Activated naive CD4-positive, alpha-beta T cell treated with anti-CD3 and anti-CD28 coated beads, Interleukin-2, amount 50 U/mL, for 72 hours (primary cell): ENCODE measurements around the gene DCAKD. TPM values are rescaled to one million over a fixed set of nuclear protein-coding genes. Genes with fewer than 3 reads are reported as not detected.
"Not testable (repeated sequence)": the region's sequence is repeated elsewhere in the genome, so short reads cannot be mapped to it uniquely, and the experiment has no call there.

ENCODE experiments used
- ATAC-seq, 2 donors: fragments of 150-1000 bp; cut with Tn5 transposase; 2 replicates each; pipeline ENCODE4 v1.10.0; 2021; ENCODE audit warnings: mild to moderate bottlenecking in 2 of 2, moderate library complexity in 2 of 2
- DNase-seq, 2 donors: peaks; one replicate each; pipeline ENCODE4 v3.0.0; 2021 to 2022; ENCODE audit warnings: low spot score in 2 of 2
- H3K27ac Mint-ChIP-seq, 2 donors: one replicate each; pipeline ENCODE4 v1.8.0; 2022; ENCODE audit warnings: mild to moderate bottlenecking in 2 of 2, mixed read lengths in 2 of 2
- H3K36me3 Mint-ChIP-seq, 2 donors: one replicate each; pipeline ENCODE4 v1.8.0; 2022; ENCODE audit warnings: mixed read lengths in 2 of 2
- H3K9me3 Mint-ChIP-seq, 2 donors: one replicate each; pipeline ENCODE4 v1.8.0; 2022; ENCODE audit warnings: mixed read lengths in 2 of 2
- total RNA-seq, 2 donors: library from RNA; stranded (reverse); gene quantifications; one replicate each; pipeline ENCODE4 v1.2.3, GENCODE V29; 2022

The DCAKD gene
- total RNA-seq, 2 donors from 2014 or later = 38.9 to 93.4 TPM

GRCh38 chr17:45081047-45081703 is 29.7 kb upstream of the DCAKD start:
- DNase-seq (no peak), ATAC-seq (no peak)
- Mint-ChIP-seq H3K36me3 (peaks cover 7 to 10% of the 10 kb centered on the region in 2 donors), H3K9me3 (no peaks in the 10 kb centered on the region), H3K27ac (peak overlapping the region in 1 of 2 donors; percentile 69)

GRCh38 chr17:45077643-45078042 is 26.2 kb upstream of the DCAKD start:
- DNase-seq (no peak), ATAC-seq (peak; percentile 30 to 78)
- Mint-ChIP-seq H3K27ac (peak overlapping the region in 1 of 2 donors; percentile 29), H3K36me3 (peaks cover 14 to 24% of the 10 kb centered on the region in 2 donors), H3K9me3 (no peaks in the 10 kb centered on the region)

- Mint-ChIP-seq H3K9me3 (no peaks in the 10 kb centered on the region), H3K27ac (peak overlapping the region in 1 of 2 donors; percentile 70), H3K36me3 (peaks cover 7 to 21% of the 10 kb centered on the region in 2 donors)
- DNase-seq = no peak
- ATAC-seq = no peak
Measured at GRCh38 chr17:45073414-45074070, 22.1 kb upstream of the DCAKD start.

- Mint-ChIP-seq H3K27ac (peak overlapping the region in 1 of 2 donors; percentile 22), H3K36me3 (peaks cover 7 to 27% of the 10 kb centered on the region in 2 donors), H3K9me3 (no peaks in the 10 kb centered on the region)
- DNase-seq = no peak
- no peak for ATAC-seq
Measured at GRCh38 chr17:45070809-45071208, 19.4 kb upstream of the DCAKD start.

- Mint-ChIP-seq H3K36me3 (peaks cover 7 to 27% of the 10 kb centered on the region in 2 donors), H3K27ac (peak overlapping the region in 1 of 2 donors; percentile 50), H3K9me3 (no peaks in the 10 kb centered on the region)
- no peak for ATAC-seq
- no peak for DNase-seq
Measured at GRCh38 chr17:45070001-45070400, 18.6 kb upstream of the DCAKD start.

- DNase-seq (no peak), ATAC-seq (no peak)
- no peaks in the 10 kb centered on the region for H3K9me3 Mint-ChIP-seq
- peaks cover 0 to 19% of the 10 kb centered on the region in 2 donors for H3K36me3 Mint-ChIP-seq
- H3K27ac Mint-ChIP-seq = no peak overlapping the region
Measured at GRCh38 chr17:45067637-45068036, 16.2 kb upstream of the DCAKD start.

- H3K36me3 Mint-ChIP-seq = peaks cover 21 to 30% of the 10 kb centered on the region in 2 donors
- H3K27ac Mint-ChIP-seq = peak overlapping the region; percentile 56 to 87
Measured at GRCh38 chr17:45063198-45063597, 11.8 kb upstream of the DCAKD start.

GRCh38 chr17:45061606-45062205 is 10.3 kb upstream of the DCAKD start:
- ATAC-seq (peak in 1 of 2 donors; percentile 0), DNase-seq (no peak)
- peak overlapping the region; percentile 87 to 100 for H3K27ac Mint-ChIP-seq
- H3K36me3 Mint-ChIP-seq = peaks cover 21% of the 10 kb centered on the region in 2 donors
- H3K9me3 Mint-ChIP-seq = no peaks in the 10 kb centered on the region

More at GRCh38 chr17:45063198-45063597, 11.8 kb upstream of the DCAKD start:
- DNase-seq (no peak), ATAC-seq (peak in 1 of 2 donors; percentile 4)
- H3K9me3 Mint-ChIP-seq = no peaks in the 10 kb centered on the region

GRCh38 chr17:45060797-45061605 is 9.6 kb upstream of the DCAKD start, which contains the start of gene NMT1:
Gene NMT1 (plus strand): TSS chr17:45061317. CDS start chr17:45061330, 13 bp downstream.
- H3K36me3 Mint-ChIP-seq = peaks cover 21% of the 10 kb centered on the region in 2 donors
- ATAC-seq (peak; percentile 91), DNase-seq (peak; percentile 92 to 97)
- H3K9me3 Mint-ChIP-seq = no peaks in the 10 kb centered on the region
- peak within 1 kb of the TSS; percentile 87 to 100 for H3K27ac Mint-ChIP-seq

GRCh38 chr17:45060382-45060796 is 9.0 kb upstream of the DCAKD start:
- H3K27ac Mint-ChIP-seq = peak overlapping the region; percentile 87 to 100
- peaks cover 21% of the 10 kb centered on the region in 2 donors for H3K36me3 Mint-ChIP-seq
- H3K9me3 Mint-ChIP-seq = no peaks in the 10 kb centered on the region
- DNase-seq (no peak), ATAC-seq (peak in 1 of 2 donors; percentile 0)

- peaks cover 12 to 17% of the 10 kb centered on the region in 2 donors for H3K36me3 Mint-ChIP-seq
- peak; percentile 7 to 59 for ATAC-seq
- DNase-seq = peak; percentile 25 to 70
Measured at GRCh38 chr17:45052052-45052772, 780 bp upstream of the DCAKD start.

GRCh38 chr17:45051720-45052051 is 254 bp upstream of the DCAKD start:
- not testable (repeated sequence) for ATAC-seq, DNase-seq, H3K9me3 Mint-ChIP-seq
- Mint-ChIP-seq H3K36me3 (peaks cover 12 to 17% of the 10 kb centered on the region in 2 donors), H3K27ac (peak overlapping the region in 1 of 2 donors; percentile 89)

More at GRCh38 chr17:45052052-45052772, 780 bp upstream of the DCAKD start:
- no peaks in the 10 kb centered on the region for H3K9me3 Mint-ChIP-seq
- peak overlapping the region; percentile 89 to 95 for H3K27ac Mint-ChIP-seq

GRCh38 chr17:45050481-45051059 is 862 bp downstream of the DCAKD start:
- peaks cover 12 to 17% of the 10 kb centered on the region in 2 donors for H3K36me3 Mint-ChIP-seq
- H3K27ac Mint-ChIP-seq = peak overlapping the region; percentile 92 to 96
- peak; percentile 14 to 28 for ATAC-seq
- no peaks in the 10 kb centered on the region for H3K9me3 Mint-ChIP-seq
- DNase-seq = peak in 1 of 2 donors; percentile 40

- no peak for ATAC-seq
- Mint-ChIP-seq H3K36me3 (peaks cover 12 to 17% of the 10 kb centered on the region in 2 donors), H3K27ac (peak overlapping the region; percentile 87 to 96)
Measured at GRCh38 chr17:45048795-45049563, 2.5 kb downstream of the DCAKD start.

More at GRCh38 chr17:45048795-45049563, 2.5 kb downstream of the DCAKD start:
- no peak for DNase-seq
- no peaks in the 10 kb centered on the region for H3K9me3 Mint-ChIP-seq
